Measurements from ENCODE around the gene ZNFX1.
"Not testable (repeated sequence)": the region's sequence is repeated elsewhere in the genome, so short reads cannot be mapped to it uniquely, and the experiment has no call there.

The ZNFX1 gene

DNA sequence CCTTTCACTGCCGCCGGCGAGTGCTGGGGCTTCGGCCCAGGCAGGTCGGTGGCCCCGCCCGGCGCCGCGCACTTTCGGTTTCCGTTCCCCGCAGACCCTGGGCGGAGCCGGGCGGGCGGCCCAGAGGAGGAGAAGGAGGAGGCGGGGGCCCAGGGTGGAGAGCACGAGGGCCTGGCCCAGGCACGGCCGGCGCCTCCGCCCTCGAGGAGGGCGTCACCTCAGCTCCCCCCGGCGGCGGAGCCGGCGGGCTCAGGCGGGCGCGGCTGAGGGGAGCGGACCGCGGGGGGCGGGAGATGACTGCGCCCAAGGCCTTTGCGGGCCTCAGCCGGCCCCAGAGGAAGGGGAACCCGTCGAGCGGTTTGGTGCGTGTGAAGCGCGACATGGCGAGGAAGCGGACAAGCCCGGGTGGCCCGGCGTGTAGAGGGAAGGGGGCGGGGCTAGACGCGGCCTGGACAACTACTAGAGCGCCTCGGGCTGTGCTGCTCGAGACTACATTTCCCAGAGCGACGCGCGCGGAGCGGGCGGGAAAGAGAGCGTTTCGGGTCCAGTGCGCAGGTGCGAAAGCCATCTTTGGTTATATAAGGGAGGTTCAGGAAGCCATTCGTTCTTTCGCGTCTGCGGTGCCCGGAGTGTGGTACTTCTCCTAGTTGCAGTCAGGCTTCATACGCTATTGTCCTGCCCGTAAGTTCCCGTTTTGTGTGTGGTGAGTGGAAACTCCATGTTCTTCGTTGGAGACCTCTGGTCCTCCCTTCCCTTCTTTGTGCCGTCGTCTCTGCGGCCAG lies at the start of gene ZNFX1:
TSS of gene ZNFX1 (minus strand) at position 22 of the 782 bp plus-strand sequence. CDS start 2,218 bp downstream, outside the sequence.
- DNase-seq: peak; percentile 95

DNA sequence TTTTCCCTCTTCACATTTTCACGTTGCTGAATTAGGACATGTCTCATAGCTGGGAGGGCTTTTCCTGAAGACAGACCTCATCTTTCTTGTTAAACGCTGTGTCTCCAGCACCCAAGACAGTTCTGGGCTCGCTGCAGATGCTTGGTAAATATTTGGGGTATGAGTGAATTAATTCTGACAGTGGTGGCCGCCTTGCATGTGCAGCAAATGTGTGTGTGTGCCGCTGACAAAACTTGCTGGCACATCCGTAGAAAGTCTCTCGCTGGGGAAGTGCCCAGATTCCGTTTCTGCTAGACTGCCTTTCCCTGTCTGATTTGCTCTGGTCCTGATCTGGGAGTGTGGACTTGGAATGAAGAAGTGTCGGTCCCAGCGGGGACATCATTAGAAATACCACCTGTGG lies 48.2 kb upstream of the ZNFX1 start:
- DNase-seq: no peak

DNA sequence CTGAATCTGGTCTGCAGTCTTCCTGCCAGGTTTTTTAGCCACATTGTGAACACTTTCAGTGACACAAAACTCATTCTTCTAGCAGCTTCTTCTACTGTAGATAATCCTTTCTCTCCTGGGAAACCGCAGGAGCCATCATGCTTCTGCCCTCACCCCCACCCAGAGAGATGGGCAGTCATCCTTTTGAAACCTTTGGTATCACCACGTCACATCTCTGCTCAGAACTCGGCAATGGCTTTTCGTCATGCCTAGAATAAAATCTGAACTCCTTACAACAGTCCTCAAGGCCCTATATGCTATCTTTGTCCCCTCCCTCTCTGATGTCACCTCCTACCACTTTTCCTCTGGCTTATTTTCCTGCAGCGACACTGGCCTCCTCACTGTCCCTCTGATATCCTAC lies 46.4 kb upstream of the ZNFX1 start:
- DNase-seq: no peak

DNA sequence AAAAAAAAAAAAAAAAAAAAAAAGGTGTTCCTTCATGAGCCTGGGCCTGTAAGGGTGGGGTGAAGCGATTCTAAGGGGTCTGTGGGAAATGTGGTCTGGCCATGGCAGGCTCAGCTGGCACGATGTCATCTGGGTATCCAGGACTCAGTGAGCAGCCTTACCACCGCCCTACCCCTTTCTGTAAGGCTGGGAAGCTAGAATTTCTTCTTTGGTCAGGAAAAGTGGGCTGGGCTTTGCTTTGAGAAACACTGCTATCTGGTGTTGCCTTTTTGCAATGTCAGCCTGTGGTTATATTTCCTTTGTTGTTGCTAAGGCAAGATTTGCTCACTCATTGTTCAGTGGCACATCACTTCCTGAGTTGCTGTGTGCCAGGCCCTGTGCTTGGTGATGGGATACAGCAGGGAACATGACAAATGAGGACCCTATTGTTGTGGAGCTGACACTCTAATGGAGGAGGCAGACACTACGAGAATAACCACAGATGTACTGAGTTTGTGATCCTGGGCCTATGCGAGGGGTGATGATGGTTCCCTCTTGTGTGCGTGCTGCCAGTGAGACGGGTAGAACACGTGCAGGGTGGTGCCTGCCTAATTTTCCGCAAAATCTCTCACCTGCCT lies 45.9 kb upstream of the ZNFX1 start:
- DNase-seq: no peak

DNA sequence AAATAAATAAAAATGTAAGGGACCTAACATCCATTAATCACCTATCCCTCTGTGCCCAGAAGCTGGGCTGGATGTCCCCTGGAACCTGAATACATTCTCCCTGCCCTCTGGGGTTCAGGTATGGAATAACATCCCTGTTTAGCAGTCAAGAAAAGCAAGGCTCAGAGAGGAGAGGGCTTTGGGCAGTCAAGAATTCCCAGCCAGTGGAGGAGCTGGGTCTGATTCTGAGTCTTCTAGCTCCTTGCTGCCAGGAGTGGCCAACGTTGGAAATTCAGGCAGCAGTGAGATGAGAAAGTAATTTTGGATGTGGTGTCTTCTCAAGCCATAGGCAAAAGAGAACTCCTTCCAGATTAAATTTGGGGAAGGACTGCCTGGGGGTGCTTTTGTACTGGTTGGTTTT lies 42.6 kb upstream of the ZNFX1 start:
- no peak for DNase-seq

DNA sequence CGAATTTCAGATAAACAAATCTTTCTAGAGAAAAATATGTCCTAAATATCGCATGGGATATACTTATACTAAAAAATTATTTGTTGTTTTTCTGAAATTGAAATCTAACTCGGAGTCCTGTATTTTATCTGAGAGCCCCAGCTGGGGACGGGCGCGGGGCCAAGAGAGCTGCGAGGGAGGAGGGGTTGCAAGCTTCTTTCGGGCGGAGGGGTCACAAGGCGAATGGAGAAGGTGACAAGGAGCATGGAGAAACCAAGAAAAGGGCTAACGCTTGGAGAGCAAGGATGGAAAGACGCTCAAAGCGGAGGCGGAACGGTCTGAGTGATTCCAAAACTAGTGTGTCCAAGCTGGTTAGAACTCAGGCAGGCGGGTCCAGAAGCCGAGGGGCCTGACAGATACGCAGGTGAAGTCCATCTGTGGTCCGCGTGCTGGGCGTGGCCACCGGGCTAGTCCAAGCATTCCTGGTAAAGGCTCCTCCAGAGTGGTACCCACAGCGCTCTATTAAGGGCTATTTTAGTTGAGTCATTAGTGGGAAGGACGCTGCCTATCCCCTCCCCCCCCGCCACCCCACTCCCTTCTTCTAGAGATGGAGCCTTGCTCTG lies 41.5 kb upstream of the ZNFX1 start:
- DNase-seq: no peak

DNA sequence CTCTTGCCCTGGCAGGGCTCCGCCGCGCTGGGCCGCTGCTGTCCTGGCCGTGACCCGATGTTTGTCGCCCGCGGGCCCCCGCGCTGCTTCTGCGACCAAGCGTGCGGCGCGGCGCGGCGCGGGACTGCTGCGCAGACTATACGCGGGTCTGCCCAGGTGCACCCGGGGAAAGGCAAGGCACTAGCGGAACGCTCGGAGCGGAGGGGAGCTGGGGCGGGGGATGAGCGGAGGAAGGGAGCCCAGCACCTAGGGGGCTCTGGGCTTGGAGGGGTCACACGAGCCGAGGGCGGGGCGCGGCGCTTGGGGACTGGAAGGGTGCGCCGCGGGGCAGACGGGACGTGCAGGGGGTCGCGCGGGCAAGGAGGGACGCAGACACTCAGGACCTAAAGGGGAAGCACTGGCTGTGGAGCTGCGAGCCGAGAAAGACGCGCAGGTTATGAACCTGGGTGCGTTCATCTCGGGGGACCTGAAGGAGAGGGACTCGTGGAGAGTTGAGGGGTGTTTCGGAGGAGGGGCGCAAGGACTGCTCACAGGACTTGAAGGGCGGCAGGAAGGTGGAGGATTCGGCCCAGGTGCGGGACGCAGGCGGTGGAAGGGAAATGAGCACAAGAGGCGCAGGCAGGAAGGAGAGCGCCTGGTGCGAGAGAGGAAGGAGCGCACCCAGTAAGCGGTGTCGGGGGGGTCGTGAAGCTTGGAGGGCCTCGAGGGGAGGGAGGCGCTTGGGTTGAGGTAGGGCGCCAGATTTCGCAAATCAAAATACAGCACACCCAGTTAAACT lies 40.8 kb upstream of the ZNFX1 start:
- no peak for DNase-seq

DNA sequence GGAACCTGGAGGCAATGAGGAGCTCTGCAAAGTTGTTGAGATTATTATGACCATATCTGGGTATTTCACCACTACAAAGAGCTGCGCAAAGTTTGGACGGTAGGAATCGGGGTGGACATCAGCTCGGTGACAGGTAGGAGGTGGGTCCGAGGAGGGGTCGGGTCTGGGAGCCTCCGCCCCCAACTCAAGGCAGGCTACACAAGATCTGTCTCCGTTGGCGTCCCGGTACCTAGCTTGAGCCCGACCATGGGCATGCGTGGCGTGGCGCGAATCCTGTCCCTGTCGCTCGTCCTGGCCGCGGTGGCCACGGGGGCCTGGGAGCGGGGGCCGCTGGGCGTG lies 40.2 kb upstream of the ZNFX1 start:
- DNase-seq: no peak

DNA sequence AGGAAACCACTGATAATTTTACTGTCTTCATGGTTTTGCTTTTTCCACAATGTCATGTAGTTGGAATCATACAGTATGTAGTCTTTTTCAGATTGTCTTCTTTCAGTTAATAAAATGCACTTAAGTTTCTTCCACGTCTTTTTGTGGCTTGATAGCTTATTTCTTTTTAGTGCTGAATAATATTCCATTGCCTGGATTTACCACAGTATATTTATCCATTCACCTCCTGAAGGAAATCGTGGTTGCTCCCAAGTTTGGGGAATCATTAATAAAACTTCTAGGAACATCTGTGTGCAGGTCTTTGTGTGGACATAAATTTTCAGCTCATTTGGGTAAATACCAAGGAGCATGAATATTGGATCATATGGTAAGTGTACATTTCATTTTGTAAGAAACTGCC lies 38.8 kb upstream of the ZNFX1 start:
- no peak for DNase-seq

DNA sequence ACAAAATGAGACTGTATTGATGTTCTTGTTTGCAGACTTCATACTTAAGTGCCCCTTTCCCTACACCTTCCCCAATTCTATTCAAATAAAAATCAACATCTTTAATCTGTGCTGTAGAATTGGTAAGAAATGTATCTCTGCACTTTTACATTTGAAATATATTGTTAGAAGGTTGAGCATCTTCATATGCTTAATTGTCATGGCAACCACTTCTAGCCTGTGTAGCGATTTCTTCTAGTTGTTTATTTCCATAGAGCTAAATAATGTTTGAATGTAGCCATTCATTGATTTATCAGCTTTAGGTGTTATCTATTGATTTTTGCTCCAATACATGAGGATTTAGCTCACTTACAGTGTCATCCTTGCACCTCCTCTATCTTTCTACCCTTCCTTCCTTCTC lies 37.7 kb upstream of the ZNFX1 start:
- no peak for DNase-seq

DNA sequence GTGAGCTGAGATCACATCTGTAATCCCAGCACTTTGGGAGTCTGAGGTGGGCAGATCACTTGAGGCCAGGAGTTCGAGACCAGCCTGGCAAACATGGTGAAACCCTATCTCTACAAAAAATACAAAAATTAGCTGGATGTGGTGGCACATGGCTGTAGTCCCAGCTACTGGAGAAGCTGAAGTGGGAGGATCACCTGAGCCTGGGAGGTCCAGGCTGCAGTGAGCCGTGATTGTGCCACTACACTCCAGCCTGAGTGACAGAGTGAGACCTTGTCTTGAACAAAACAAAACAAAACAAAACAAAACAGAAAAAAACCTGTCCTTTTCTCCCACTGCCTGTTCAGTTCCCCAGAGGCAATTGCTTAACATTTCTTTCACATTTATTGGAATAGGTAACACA lies 36.2 kb upstream of the ZNFX1 start:
- not testable (repeated sequence) for DNase-seq

DNA sequence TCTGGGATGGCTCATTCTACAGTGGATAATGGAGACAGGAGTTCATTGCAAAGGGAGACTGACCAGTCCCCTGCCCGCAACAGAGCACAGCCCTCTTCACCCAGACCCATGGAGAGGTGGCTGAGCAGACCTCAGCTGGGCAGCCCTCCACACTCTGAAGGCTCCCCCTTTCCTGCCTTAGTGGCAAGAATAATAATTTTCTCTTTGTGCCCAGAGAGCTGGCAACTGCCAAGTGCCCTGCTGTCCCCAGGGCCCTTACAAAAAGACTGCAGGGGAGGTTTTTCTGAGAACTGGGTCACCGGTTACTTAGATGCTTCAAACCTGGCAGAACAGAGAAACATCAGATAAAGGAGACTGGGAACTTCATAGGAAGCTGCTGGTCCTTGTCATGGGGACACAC lies 35.4 kb upstream of the ZNFX1 start:
- no peak for DNase-seq

DNA sequence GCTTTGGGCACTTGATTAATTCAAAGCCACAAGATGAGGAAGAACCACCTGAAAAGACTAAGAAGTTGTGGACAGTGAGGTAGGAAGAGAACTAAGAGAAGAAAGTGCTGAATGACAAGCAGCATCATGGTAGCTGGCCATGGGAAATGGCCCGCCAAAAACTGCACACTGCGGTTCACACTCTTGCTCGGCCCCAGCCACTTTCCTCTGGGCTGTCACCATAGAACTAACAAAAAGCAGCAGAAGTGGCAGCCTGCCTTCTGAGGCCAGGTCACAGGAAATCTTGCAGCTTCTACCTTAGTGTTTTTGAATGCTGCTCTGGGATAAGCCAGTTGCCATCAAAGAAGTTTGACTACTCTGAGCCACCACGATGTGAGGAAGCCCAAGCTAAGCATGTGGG lies 34.8 kb upstream of the ZNFX1 start:
- DNase-seq: no peak

DNA sequence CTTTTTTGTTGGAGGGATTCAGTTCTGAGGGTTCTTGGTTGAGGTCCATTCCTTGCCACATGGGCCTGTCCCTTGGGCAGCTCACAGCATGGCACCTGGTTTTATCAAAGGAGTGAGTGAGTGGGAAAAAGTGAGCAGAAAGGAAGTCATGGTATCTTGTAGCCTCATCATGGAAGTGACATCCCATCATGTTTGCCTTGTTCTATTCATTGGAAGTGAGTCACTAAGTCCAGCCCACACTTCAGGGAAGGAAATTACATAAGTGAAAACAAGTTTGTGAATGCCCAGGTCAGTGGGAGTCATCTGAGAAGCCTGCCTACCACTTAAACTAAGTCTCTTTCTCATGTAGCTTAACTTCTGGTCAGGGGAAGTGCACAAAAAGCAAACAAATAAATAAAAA lies 32.8 kb upstream of the ZNFX1 start:
- no peak for DNase-seq

DNA sequence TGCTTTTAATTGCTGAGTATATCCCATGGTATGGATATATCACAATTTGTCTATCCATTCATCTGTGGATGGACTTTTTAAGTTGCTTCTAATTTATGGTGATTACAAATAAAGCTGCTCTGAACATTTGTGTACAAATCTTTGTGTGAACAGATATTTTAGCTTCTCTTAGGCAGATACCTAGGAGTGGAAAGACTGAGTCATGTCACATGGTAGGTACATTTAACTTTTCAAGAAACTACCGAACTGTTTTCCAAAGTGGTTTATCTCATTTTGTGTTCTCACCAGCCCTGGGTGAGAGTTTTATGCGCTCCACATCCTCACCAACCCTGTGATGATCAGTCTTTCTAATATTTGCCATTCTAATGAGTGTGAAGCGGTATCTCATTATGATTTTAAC lies 31.0 kb upstream of the ZNFX1 start:
- no peak for DNase-seq

DNA sequence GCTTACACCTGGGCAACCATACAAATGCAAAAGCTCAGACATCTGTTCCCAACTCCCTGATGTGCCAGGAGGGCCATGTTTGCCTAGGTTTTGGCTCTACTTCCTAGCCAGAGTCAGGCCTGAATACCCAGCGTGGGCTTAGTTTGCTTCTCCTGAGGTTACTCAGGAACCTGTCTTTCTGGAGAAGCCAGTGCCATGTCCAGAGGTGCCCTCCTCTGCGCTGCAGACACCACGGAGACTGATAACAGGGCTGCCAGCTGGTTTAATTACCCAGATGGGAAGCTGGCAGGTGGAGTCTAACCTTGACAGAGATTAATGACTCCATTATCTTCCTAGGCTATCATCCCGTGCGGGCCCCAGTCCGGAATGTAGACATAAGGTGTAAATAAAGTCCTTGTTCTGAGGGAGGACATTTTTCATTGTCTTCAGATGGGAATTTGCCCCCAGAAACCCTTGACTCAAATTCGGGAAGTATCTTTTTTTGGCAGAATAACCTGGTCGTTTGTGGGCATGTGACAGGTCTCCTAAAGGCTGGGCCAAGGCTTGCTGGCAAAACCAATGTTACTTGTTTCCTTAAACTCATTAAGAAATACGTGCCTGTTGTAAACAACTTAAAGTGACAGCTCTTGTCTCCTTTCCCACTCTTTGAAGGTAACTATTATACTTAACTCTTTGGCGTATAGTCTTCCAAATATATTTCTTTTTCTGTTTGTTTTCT lies 29.2 kb upstream of the ZNFX1 start:
- DNase-seq: peak; percentile 32

DNA sequence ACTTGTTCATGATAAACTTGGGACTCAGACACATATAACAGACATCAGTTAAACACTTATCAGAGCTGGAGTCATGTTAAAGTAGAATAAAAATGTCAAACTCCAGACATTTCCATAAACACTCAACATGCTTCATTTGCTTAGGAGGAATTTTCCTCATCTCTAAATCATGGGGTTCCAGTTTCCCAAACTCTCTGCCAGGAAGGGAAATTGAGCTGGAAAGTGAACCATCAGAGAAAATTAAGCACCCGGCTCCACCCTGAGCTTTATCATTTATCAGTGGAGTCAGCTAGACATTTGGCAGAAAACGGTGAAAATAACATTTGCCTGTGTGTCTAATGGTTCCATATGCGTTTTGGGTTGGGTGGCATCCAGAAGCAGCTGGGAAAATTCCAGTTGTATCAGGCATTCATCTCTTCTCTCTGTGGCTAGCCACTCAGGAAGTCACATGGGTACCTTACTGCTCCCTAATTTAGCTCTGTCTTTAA lies 25.3 kb upstream of the ZNFX1 start:
- DNase-seq: no peak

DNA sequence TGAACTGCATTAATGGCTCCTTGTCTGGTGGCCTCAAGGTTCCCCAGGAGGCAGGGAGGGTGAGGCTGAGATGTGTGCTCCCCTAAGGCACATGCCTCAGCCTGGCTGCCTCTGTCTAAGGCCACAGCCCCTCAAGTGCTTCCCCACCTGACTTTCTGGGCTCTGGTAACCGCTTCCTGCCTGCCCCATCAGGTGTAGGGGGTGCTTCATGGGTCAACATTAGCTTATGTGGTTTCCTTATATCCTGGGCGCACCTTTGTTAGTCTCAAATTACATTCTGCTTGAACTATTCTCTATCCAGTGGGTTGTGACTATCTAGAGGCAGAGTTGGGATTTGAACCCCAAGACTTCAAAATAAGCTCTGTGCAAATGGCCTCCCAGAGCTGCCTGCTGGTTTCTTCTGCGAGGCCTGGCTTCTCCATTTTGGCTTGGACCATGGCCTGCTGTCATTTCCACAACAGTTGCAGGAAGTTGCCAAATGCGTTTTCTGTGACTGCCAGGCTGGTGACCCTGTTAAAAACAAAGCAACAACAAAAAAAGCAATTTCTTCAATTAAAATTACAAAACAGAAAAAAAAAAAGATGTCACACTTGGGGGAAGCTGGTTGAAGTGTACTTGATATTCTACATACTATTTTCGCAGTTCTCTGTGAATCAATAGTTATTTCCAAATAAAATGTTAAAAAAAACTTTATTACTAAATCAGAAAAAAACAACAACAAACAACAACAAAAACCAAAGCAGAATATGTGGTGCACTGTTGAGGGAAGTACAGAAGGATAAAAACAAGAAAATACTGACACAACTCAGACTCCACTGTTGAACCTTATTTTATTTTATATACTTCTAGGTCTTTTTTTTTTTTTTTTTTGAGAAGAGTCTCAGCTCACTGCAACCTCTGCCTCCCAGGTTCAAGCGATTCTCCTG lies 20.0 kb upstream of the ZNFX1 start:
- no peak for DNase-seq

DNA sequence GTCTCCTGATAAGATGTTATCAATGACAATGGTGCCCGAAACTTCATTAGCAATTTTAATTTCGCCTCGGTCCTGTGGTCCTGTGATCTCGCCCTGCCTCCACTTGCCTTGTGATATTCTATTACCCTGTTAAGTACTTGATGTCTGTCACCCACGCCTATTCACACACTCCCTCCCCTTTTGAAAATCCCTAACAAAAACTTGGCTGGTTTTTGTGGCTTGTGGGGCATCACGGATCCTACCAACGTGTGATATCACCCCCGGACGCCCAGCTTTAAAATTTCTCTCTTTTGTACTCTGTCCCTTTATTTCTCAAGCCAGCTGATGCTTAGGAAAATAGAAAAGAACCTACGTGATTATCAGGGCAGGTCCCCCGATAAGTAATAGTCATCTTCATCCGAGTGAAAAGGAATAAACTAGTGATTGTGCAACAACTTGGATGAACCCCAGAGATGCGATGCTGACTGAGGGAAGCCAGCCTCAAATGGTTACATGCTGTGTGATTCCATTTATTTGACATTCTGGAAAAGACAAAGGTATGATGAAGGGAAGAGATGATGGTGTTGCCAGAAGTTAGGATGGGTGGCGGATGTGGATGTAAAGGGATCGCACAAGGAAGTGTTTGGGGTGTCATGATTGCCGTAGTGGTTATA lies 16.3 kb upstream of the ZNFX1 start:
- not testable (repeated sequence) for DNase-seq

DNA sequence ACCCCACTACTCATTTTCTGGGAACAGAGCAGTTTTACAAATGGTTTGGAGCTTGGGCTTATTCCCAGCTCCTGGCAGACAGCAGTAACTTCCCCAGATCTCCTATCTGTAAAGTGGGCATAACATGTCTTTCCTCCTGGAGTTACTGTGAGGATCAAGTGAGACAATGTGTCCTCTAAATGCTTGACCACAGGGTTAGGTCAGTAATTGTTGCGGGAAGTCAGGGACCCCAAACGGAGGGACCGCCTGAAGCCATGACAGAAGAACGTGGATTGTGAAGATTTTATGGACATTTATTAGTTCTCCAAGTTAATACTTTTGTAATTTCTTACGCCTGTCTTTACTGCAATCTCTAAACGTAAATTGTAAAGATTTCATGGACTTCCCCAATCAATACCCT lies 15.3 kb upstream of the ZNFX1 start:
- no peak for DNase-seq

DNA sequence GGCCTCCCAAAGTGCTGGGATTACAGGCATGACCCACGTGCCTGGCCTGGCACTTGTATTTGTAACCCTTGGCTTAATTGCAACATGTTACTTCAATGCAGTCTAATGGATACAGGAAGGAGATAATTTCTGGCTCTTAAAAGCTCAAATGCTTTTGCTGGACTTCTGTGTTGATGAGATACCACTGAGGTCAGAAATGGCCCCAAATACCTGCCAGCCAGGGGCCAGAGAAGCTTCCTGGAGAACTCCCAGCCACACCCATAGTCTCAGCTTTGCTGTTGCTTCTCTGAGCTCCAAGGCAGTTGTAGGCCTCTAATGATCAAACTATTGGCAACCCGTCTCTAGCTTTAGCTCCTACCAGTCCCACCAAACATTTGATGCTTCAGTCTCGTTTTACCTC lies 14.2 kb upstream of the ZNFX1 start:
- DNase-seq: no peak
